GM12873 (cell line): ENCODE results near the gene CTDSPL.

ENCODE experiments used
- CTCF ChIP-seq: IDR thresholded peaks from 2 replicates; pipeline ENCODE4 v1.5.1; 2012; ENCODE audit warnings: low read depth, mild to moderate bottlenecking, moderate library complexity, low read length, control low read depth; ENCODE audit not compliant: insufficient read depth; ENCODE audit errors: missing control alignments

CTDSPL gene

DNA sequence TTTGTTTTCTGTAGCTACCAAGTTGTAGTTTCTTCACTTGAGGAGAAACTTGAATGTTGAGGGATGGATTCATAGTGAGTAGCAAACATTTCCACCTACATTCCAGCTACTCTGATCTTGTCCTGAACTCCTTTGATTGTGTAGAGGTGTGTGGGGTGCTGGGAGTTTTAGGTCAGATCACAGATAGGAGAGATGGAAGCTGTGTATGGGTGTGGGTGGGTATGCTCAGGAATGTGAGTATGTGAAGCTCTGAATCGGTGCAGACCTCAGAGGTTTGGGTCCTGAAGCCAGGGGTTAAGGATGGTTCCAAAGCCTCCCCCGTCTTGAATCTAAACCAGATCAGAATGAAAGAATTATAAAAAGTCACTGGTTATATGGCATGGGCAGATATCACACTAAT is 76.3 kb downstream of the CTDSPL start:
- no peak for TF ChIP-seq CTCF

- TF ChIP-seq CTCF, result no peak
Measured at GRCh38 chr3:37940242-37940908, 78.7 kb downstream of the CTDSPL start.

DNA sequence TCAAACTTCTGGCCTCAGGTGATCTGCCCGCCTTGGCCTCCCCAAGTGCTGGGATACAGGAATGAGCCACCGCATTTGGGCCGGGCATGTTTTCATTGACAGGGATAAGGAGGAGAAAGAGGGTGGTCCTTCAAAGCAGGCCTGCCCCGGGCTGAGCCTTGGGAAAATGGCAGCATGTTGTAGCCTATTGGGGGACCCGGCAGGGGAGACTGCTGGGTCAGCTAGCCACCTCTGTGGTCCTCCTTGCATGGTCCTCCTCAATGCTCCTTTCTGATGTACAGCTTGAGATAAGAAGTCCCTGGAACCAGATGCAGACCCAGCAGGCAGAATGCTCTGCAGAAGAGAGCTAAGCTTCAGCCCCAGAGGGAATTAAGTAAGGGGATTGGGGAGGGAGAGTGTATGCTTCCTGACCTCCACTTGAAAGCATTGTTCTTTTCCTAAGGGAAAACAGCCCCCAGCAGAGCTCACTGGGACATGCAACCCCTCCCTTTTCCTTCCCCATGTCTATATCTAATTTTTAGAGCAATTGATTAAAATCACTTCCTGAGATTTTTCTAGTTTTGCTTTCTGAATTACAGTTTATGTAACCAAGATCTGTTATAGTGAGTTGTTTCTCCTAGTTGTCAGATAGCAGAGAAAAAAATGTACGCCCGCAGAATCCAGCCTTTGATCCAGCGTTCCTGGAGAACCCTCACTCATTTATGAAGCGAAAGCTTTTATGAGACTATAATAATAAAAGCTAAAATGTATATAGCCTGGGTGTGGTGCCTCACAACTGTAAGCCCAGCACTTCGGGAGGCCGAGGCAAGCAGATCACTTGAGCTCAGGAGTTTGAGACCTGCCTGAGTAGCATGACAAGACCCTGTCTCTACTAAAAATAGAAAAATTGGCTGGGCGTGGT is 80.2 kb downstream of the CTDSPL start:
- TF ChIP-seq CTCF, result no peak

- TF ChIP-seq CTCF, result no peak
Measured at GRCh38 chr3:37942646-37943045, 81.0 kb downstream of the CTDSPL start.

- TF ChIP-seq CTCF, result no peak
Measured at GRCh38 chr3:37943126-37943525, 81.4 kb downstream of the CTDSPL start.

DNA sequence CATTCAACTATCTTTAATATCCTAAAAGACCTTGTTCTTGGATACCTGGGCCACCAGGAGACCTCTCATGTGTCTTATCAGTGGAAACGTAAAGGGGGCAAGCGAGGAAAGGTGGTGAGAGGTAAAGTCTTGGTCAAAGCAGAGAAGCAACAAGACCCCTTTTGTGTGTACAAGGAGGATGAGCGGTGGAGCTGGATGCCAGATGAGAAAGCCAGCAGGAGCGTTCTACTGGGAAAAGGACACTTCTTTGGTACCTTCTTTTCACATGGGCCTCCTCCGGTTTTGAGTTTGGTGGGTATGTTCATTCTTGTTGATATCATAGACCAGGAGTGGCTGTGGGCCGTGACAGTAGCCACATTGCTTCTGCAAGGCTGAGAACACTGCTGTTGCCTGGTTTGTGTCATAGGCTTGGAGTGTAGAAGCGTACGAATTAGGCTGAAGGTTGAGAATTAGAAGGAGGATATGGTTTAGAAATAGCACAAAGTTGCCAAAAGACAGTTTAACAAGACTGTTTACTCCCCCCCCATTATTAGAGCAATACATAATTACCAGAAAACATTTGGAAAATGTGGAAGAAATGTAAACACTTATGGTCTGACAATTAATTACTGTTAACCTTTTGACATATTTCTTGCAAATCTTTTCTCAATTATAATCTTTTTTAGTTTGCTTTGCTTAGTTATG is 82.1 kb downstream of the CTDSPL start:
- no peak for TF ChIP-seq CTCF

- TF ChIP-seq CTCF, result no peak
Measured at GRCh38 chr3:37944391-37944842, 82.7 kb downstream of the CTDSPL start.
